Prostate gland (tissue), 2 donors: Measurements from ENCODE around the gene CFAP53. TPM values are rescaled to one million over a fixed set of nuclear protein-coding genes. Genes with fewer than 3 reads are reported as not detected.

Experiments
- DNase-seq: peaks from one replicate; pipeline ENCODE4 v3.0.0-alpha.2; 2019; ENCODE audit warnings: low spot score
- H3K27ac ChIP-seq, 2 donors: fragments of 200-600 bp; sonication (generic); 2 replicates each; pipeline ENCODE4 v1.5.1; 2017 to 2019
- H3K27me3 ChIP-seq: fragments of 200-600 bp; sonication (generic); replicated peaks from 2 replicates; pipeline ENCODE4 v1.5.1; 2019; ENCODE audit not compliant: insufficient read depth
- H3K36me3 ChIP-seq, 2 donors: fragments of 200-600 bp; sonication (generic); 1 replicate in 1 of 2; 2 replicates in 1 of 2; pipeline versions ENCODE4 v1.5.1 to v1.8.1; 2017 to 2019
- H3K4me1 ChIP-seq: fragments of 200-600 bp; sonication (generic); replicated peaks from 2 replicates; pipeline ENCODE4 v1.5.1; 2019
- H3K4me3 ChIP-seq, 2 donors: fragments of 200-600 bp; sonication (generic); 2 replicates each; pipeline ENCODE4 v1.5.1; 2017 to 2019
- H3K9me3 ChIP-seq: fragments of 200-600 bp; sonication (generic); 2 replicates; pipeline ENCODE4 v1.5.1; 2017
- CTCF ChIP-seq, 4 experiments: fragments of 200-600 bp in 2 of 4; fragments of 450-650 bp in 2 of 4; sonication (generic) in 2 of 4; IDR thresholded peaks; 1 replicate in 3 of 4; 2 replicates in 1 of 4; pipeline ENCODE4 v1.5.1; 2016 to 2019; ENCODE audit warnings: antibody characterized with exemption in 4 of 4, mild to moderate bottlenecking in 2 of 4, moderate library complexity in 2 of 4
- POLR2A ChIP-seq: fragments of 450-650 bp; IDR thresholded peaks from one replicate; pipeline ENCODE4 v1.6.1; 2016; ENCODE audit warnings: antibody characterized with exemption, mild to moderate bottlenecking
- POLR2AphosphoS5 ChIP-seq: sonication (generic); formaldehyde crosslinking; IDR thresholded peaks from one replicate; pipeline ENCODE4 v1.6.1; 2017; ENCODE audit warnings: antibody characterized with exemption
- WGBS: methylation state at CpG from one replicate; pipeline ENCODE4 v1.1.5; 2018; 5-methylcytosine and 5-hydroxymethylcytosine counted together
- intact Hi-C: fragments of 100-400 bp; cut with DNase I; formaldehyde crosslinking; loops from one replicate; pipeline ENCODE4 v1.14.2; 2022
- total RNA-seq, 2 donors: library from RNA; depleted of rRNA; stranded (reverse); fragments of >200 nt; gene quantifications; one replicate each; pipeline ENCODE4 v1.1.0, GENCODE V29; 2016

CFAP53 gene
- total RNA-seq, 2 donors from 2014 or later: 0.59 to 4.7 TPM

- H3K27ac ChIP-seq: no peak overlapping the region
- TF ChIP-seq CTCF (IDR thresholded peaks at IDR 0.05) (no peak), POLR2AphosphoS5 (no peak)
These were observed 79.9 kb downstream of the CFAP53 start for GRCh38 chr18:50186385-50186784.

GRCh38 chr18:50183556-50183955 lies 82.7 kb downstream of the CFAP53 start:
- no peaks in the 10 kb centered on the region for H3K36me3 ChIP-seq
- no peaks in the 10 kb centered on the region for H3K4me1 ChIP-seq
- no peaks in the 10 kb centered on the region for H3K9me3 ChIP-seq
- no peak overlapping the region for H3K27ac ChIP-seq
- H3K4me3 ChIP-seq: no peak overlapping the region
- TF ChIP-seq CTCF (IDR thresholded peaks at IDR 0.05): no peak
- no peak for TF ChIP-seq POLR2AphosphoS5
- TF ChIP-seq POLR2A: no peak
- WGBS: 87% methylated on average over 5 of the region's 5 CpGs
- DNase-seq: no peak
- intact Hi-C loops: no loop called here
- H3K27me3 ChIP-seq: no peaks in the 10 kb centered on the region

More at GRCh38 chr18:50186385-50186784, 79.9 kb downstream of the CFAP53 start:
- Histone ChIP-seq H3K36me3 (no peaks in the 10 kb centered on the region), H3K4me3 (no peak overlapping the region), H3K4me1 (no peaks in the 10 kb centered on the region), H3K9me3 (no peaks in the 10 kb centered on the region), H3K27me3 (no peaks in the 10 kb centered on the region)
- no peak for DNase-seq
- intact Hi-C loops: no loop called here
- 85% methylated on average over 1 of the region's 1 CpG for WGBS

GRCh38 chr18:50182511-50182910 lies 83.8 kb downstream of the CFAP53 start:
- TF ChIP-seq POLR2AphosphoS5 (no peak), CTCF (IDR thresholded peaks at IDR 0.05) (no peak), POLR2A (no peak)
- Histone ChIP-seq H3K36me3 (no peaks in the 10 kb centered on the region), H3K27ac (no peak overlapping the region), H3K4me3 (no peak overlapping the region), H3K9me3 (no peaks in the 10 kb centered on the region), H3K27me3 (no peaks in the 10 kb centered on the region), H3K4me1 (no peaks in the 10 kb centered on the region)
- 55% methylated on average over 1 of the region's 1 CpG for WGBS
- DNase-seq: no peak
- intact Hi-C loops: no loop called here

- TF ChIP-seq POLR2A (no peak), CTCF (IDR thresholded peaks at IDR 0.05) (no peak)
- DNase-seq: no peak
- no peaks in the 10 kb centered on the region for H3K9me3 ChIP-seq
- no peak overlapping the region for H3K4me3 ChIP-seq
- WGBS: 73% methylated on average over 2 of the region's 2 CpGs
- intact Hi-C loops: no loop called here
- H3K27me3 ChIP-seq: no peaks in the 10 kb centered on the region
- no peaks in the 10 kb centered on the region for H3K36me3 ChIP-seq
- no peaks in the 10 kb centered on the region for H3K4me1 ChIP-seq
- no peak overlapping the region for H3K27ac ChIP-seq
These were observed 84.7 kb downstream of the CFAP53 start for GRCh38 chr18:50181590-50181989.

- intact Hi-C loops: no loop called here
- Histone ChIP-seq H3K27ac (no peak overlapping the region), H3K27me3 (no peaks in the 10 kb centered on the region), H3K36me3 (no peaks in the 10 kb centered on the region), H3K9me3 (no peaks in the 10 kb centered on the region), H3K4me1 (no peaks in the 10 kb centered on the region), H3K4me3 (no peak overlapping the region)
- no peak for DNase-seq
- TF ChIP-seq POLR2AphosphoS5: no peak
- TF ChIP-seq CTCF (IDR thresholded peaks at IDR 0.05): no peak
- TF ChIP-seq POLR2A: no peak
- 94% methylated on average over 2 of the region's 2 CpGs for WGBS
These were observed 86.8 kb downstream of the CFAP53 start for GRCh38 chr18:50179465-50179864.
